PC-9 (cell line): ENCODE data around the gene CBX8. TPM values are rescaled to one million over a fixed set of nuclear protein-coding genes. Genes with fewer than 3 reads are reported as not detected.

Source experiments
- BruUV-seq: library from RNA; stranded (reverse); fragments of 400-500 nt; replicated peaks from 2 replicates; lab custom pipeline; 2021; lab: Mats Ljungman, UMichigan
- CTCF ChIA-PET: fragments of 300-600 bp; sonication (Branson Sonifier 250); formaldehyde crosslinking; loops from one replicate; lab custom pipeline; 2022; ENCODE audit warnings: antibody characterized with exemption; lab: Charles Lee
- POLR2A ChIA-PET: fragments of 300-600 bp; sonication (Branson Sonifier 250); formaldehyde crosslinking; loops from one replicate; lab custom pipeline; 2022; ENCODE audit warnings: antibody characterized with exemption; ENCODE audit not compliant: unreplicated experiment; lab: Charles Lee
- DNase-seq, 2 experiments: peaks; one replicate each; pipeline versions ENCODE4 v3.0.0 to v3.0.0-alpha.2; 2015 to 2022; ENCODE audit warnings: mixed read lengths in 1 of 2
- H2AFZ ChIP-seq: fragments of 200-600 bp; sonication (generic); 2 replicates; pipeline ENCODE4 v1.8.1; 2017; ENCODE audit warnings: antibody characterized with exemption
- H3F3A ChIP-seq: fragments of 200-600 bp; sonication (generic); 2 replicates; pipeline ENCODE4 v1.8.1; 2017; ENCODE audit warnings: antibody characterized with exemption, mild to moderate bottlenecking, low read depth; ENCODE audit not compliant: insufficient read depth
- H3K27ac ChIP-seq: fragments of 200-600 bp; sonication (generic); 2 replicates; pipeline ENCODE4 v1.6.1; 2016; ENCODE audit warnings: mixed run types
- H3K27me3 ChIP-seq: fragments of 200-600 bp; sonication (generic); 2 replicates; pipeline ENCODE4 v1.6.1; 2016; ENCODE audit warnings: low read depth, mixed run types; ENCODE audit not compliant: insufficient read depth
- H3K36me3 ChIP-seq: fragments of 200-600 bp; sonication (generic); 2 replicates; pipeline ENCODE4 v1.6.1; 2016; ENCODE audit warnings: low read depth, mixed run types
- H3K4me1 ChIP-seq: fragments of 200-600 bp; sonication (generic); replicated peaks from 2 replicates; pipeline ENCODE4 v1.6.1; 2016; ENCODE audit warnings: mixed run types; ENCODE audit not compliant: insufficient read depth
- H3K4me2 ChIP-seq: fragments of 200-600 bp; sonication (generic); 2 replicates; pipeline ENCODE4 v1.6.1; 2017; ENCODE audit warnings: mixed run types
- H3K4me3 ChIP-seq: fragments of 200-600 bp; sonication (generic); 2 replicates; pipeline ENCODE4 v1.6.1; 2016; ENCODE audit warnings: mixed run types
- H3K79me2 ChIP-seq: fragments of 200-600 bp; sonication (generic); 2 replicates; pipeline ENCODE4 v1.6.1; 2017; ENCODE audit warnings: low read depth, mixed run types
- H3K9me2 ChIP-seq: fragments of 200-600 bp; sonication (generic); 2 replicates; pipeline ENCODE4 v1.8.1; 2017; ENCODE audit warnings: mild to moderate bottlenecking; ENCODE audit not compliant: insufficient read depth
- H3K9me3 ChIP-seq: fragments of 200-600 bp; sonication (generic); 2 replicates; pipeline ENCODE4 v1.8.1; 2016; ENCODE audit warnings: low read depth; ENCODE audit not compliant: insufficient read depth
- H4K20me1 ChIP-seq: fragments of 200-600 bp; sonication (generic); 2 replicates; pipeline ENCODE4 v1.8.1; 2017; ENCODE audit not compliant: insufficient read depth
- EZH2 ChIP-seq: fragments of 200-600 bp; sonication (generic); IDR thresholded peaks from 2 replicates; pipeline ENCODE4 v1.8.0; 2017; ENCODE audit warnings: antibody characterized with exemption, low read depth
- intact Hi-C: fragments of 100-400 bp; cut with micrococcal nuclease; formaldehyde crosslinking; loops from one replicate; pipeline ENCODE4 v1.10.0; 2022; ENCODE audit not compliant: unreplicated experiment
- total RNA-seq: library from RNA; stranded (reverse); gene quantifications from 2 replicates; pipeline ENCODE4 v1.2.3, GENCODE V29; 2021
- TF ChIP-seq, protein P1 (sequence below): fragments of 200-600 bp; sonication (generic); conservative IDR thresholded peaks from 2 replicates; pipeline ENCODE4 v1.6.1; 2017; ENCODE audit warnings: mixed run types, antibody characterized with exemption, mild to moderate bottlenecking, moderate library complexity

The CBX8 gene
- total RNA-seq, 1 experiment from 2014 or later, result 14.2 TPM

DNA sequence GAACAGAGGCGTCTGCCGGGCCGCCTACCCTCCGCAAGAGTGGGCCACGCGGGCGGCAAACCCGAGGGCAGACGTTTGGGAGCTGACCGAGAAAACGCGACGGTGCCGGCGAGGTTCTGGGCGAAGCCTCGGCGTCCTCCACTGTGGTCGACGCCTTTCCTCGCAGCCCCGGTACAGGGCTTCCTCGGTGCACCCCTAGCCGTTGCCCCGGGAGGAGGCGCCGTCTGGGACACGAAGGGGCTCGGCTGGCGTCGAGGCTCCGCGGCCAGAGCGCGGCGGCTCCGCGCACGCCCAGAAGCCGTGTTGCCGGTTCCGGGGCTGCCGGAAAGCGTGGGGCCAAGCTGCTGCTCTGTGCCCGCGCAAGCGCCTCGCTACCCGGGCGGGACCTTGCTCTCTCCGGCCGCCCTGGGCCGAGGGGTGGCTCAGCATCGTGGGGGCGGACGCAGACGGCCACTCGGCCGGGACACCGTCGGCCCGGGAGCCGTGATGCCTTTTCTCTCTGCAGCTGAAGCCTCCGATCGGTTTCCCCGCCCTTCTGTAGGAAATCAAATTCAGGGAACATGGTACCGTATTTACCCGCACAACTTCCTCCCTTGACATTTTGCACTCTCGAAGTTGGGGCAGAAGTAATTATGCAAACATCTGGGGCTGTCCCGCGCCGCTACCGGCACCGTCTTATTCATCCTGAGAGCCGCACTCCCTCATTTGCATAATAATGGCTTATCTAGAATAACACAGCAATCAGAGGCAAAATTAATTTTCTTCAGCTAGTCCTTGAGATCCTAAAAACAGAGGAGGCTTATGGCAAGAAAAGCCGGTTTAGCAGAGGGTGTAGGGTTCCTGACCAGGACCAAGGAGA, 7.3 kb upstream of the CBX8 start:
- ChIA-PET POLR2A (interaction anchor here (0.6 kb wide), 1 partner anchor 35 kb away, joined by 12 read pairs; the partner anchor contains the start of gene CBX4), CTCF (interaction anchor here (0.6 kb wide), 1 partner anchor 62 kb away, joined by 3 read pairs; no protein-coding TSS in a partner anchor)
- no peak overlapping the region for H2AFZ ChIP-seq
- no peaks in the 10 kb centered on the region for H3K9me3 ChIP-seq
- no peaks in the 10 kb centered on the region for H3K36me3 ChIP-seq
- H3K79me2 ChIP-seq, result no peaks in the 10 kb centered on the region
- no peaks in the 10 kb centered on the region for H4K20me1 ChIP-seq
- intact Hi-C loops, result no loop called here
- H3K27me3 ChIP-seq, result peaks cover 30% of the 10 kb centered on the region
- no peaks in the 10 kb centered on the region for H3K9me2 ChIP-seq
- H3F3A ChIP-seq, result no peaks in the 10 kb centered on the region; the same call in 1 of the 2 replicates
- BruUV-seq, result no TSS peak
- no peak overlapping the region for H3K27ac ChIP-seq
- TF ChIP-seq EZH2, result no peak
- TF ChIP-seq, protein P1, sequence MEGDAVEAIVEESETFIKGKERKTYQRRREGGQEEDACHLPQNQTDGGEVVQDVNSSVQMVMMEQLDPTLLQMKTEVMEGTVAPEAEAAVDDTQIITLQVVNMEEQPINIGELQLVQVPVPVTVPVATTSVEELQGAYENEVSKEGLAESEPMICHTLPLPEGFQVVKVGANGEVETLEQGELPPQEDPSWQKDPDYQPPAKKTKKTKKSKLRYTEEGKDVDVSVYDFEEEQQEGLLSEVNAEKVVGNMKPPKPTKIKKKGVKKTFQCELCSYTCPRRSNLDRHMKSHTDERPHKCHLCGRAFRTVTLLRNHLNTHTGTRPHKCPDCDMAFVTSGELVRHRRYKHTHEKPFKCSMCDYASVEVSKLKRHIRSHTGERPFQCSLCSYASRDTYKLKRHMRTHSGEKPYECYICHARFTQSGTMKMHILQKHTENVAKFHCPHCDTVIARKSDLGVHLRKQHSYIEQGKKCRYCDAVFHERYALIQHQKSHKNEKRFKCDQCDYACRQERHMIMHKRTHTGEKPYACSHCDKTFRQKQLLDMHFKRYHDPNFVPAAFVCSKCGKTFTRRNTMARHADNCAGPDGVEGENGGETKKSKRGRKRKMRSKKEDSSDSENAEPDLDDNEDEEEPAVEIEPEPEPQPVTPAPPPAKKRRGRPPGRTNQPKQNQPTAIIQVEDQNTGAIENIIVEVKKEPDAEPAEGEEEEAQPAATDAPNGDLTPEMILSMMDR, result no peak
- H3K4me2 ChIP-seq, result no peak overlapping the region
- H3K4me3 ChIP-seq, result no peak overlapping the region
- H3K4me1 ChIP-seq, result peaks cover 8% of the 10 kb centered on the region; the same call in 1 of the 2 replicates
- DNase-seq, result no peak

DNA sequence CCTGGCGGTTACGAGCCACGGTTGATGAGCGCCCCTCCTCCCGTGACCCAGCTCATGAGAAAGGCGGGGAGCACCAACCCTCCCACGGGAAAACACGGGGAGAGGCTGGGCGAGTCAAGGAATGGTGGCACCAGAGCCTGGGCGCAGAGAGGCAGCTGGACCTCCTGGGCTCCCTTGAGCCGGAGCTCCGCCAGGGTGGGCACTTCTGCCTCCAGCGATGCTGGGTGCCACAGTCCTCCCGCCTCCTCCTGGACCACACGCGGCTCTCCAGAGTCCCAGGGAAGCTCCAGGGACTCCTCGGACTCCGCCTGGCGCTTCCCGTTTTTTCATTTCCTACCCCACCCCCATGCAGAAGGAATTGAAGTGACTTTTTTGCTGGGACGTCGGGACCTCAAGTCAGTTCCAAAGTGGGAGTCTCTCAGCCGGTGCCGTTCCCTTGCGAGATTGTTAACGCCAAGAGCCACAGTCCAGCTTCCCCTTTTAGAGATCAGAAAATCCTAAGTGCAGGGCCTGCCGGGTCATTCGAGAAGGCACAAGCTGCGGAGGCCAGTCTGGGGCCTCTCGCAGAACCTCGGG, 6.6 kb upstream of the CBX8 start:
- Histone ChIP-seq H3K9me3 (no peaks in the 10 kb centered on the region), H3F3A (no peaks in the 10 kb centered on the region; the same call in 1 of the 2 replicates), H3K27me3 (peaks cover 31% of the 10 kb centered on the region), H3K4me1 (peaks cover 4% of the 10 kb centered on the region; the same call in 1 of the 2 replicates), H3K4me3 (no peak overlapping the region), H3K79me2 (no peaks in the 10 kb centered on the region), H3K9me2 (no peaks in the 10 kb centered on the region), H4K20me1 (no peaks in the 10 kb centered on the region), H2AFZ (no peak overlapping the region), H3K36me3 (no peaks in the 10 kb centered on the region), H3K27ac (no peak overlapping the region), H3K4me2 (no peak overlapping the region)
- ChIA-PET POLR2A (no interaction called here), CTCF (interaction anchor here (0.6 kb wide), 1 partner anchor 61 kb away, joined by 3 read pairs; no protein-coding TSS in a partner anchor)
- BruUV-seq, result no TSS peak
- TF ChIP-seq EZH2, result no peak
- TF ChIP-seq, protein P1, result no peak
- no peak for DNase-seq
- intact Hi-C loops, result no loop called here

DNA sequence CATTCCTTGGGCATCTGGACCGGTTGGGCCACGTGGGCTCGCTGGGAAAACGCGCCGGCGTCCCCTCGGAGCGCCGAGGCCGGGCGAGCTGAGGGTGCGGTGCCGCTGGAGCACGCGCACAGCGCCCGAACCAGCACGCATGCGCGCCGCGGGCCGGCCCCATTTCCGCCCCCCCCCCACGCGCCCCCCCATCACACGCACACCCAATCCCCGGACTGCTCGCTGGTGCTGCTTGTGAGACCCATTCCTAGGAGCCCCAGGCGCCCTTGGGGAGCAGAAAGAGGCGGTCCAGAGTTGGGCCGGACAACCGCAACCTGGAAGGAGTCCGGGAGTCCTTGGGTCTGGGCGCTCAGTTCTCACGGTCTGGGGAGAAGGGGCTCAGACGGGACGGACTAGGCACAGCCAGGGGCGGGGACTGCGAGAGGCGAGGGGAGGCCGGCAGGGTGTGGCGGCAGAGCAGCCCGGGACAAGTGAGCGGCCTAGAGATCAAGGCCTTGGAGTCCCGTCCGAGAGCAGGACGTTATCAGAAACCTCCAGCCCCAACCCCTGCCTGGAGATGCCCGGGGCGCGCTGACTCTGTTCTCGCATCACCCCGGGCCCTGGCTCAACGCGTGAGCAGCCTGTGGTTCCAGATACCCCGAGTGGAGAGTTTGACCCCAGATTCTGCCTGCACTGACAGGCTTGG, 6.0 kb upstream of the CBX8 start:
- H3K27ac ChIP-seq, result no peak overlapping the region
- H3K27me3 ChIP-seq, result peaks cover 31% of the 10 kb centered on the region
- BruUV-seq, result no TSS peak
- no peak overlapping the region for H3K4me2 ChIP-seq
- ChIA-PET POLR2A (no interaction called here), CTCF (no interaction called here)
- no peak overlapping the region for H2AFZ ChIP-seq
- peaks cover 4% of the 10 kb centered on the region; the same call in 1 of the 2 replicates for H3K4me1 ChIP-seq
- TF ChIP-seq, protein P1, result no peak
- TF ChIP-seq EZH2, result no peak
- no peaks in the 10 kb centered on the region; the same call in 1 of the 2 replicates for H3F3A ChIP-seq
- no peaks in the 10 kb centered on the region for H3K36me3 ChIP-seq
- H3K79me2 ChIP-seq, result no peaks in the 10 kb centered on the region
- H3K9me2 ChIP-seq, result no peaks in the 10 kb centered on the region
- H3K9me3 ChIP-seq, result no peaks in the 10 kb centered on the region
- intact Hi-C loops, result no loop called here
- no peaks in the 10 kb centered on the region for H4K20me1 ChIP-seq
- H3K4me3 ChIP-seq, result no peak overlapping the region
- no peak for DNase-seq
